Type B pancreatic cell (in vitro differentiated cells): ENCODE data around the gene GRB14. TPM values are rescaled to one million over a fixed set of nuclear protein-coding genes. Genes with fewer than 3 reads are reported as not detected.

Experiments
- DNase-seq: peaks from one replicate; pipeline ENCODE4 v3.0.0; 2021; ENCODE audit warnings: mixed read lengths; ENCODE audit not compliant: unreplicated experiment; ENCODE audit errors: extremely low spot score
- H3K27ac Mint-ChIP-seq: 2 replicates; pipeline ENCODE4 v1.8.0; 2021; ENCODE audit warnings: mild to moderate bottlenecking, mixed read lengths
- H3K27me3 Mint-ChIP-seq: 2 replicates; pipeline ENCODE4 v1.8.0; 2021; ENCODE audit warnings: mixed read lengths
- H3K36me3 Mint-ChIP-seq: 2 replicates; pipeline ENCODE4 v1.8.0; 2021; ENCODE audit warnings: mixed read lengths
- H3K4me1 Mint-ChIP-seq: one replicate; pipeline ENCODE4 v1.8.0; 2021; ENCODE audit warnings: mixed read lengths; ENCODE audit not compliant: unreplicated experiment
- H3K4me3 Mint-ChIP-seq: 2 replicates; pipeline ENCODE4 v1.8.0; 2021; ENCODE audit warnings: mild to moderate bottlenecking, mixed read lengths
- H3K9me3 Mint-ChIP-seq: 2 replicates; pipeline ENCODE4 v1.8.0; 2021; ENCODE audit warnings: mixed read lengths
- CTCF ChIP-seq: fragments of 200-600 bp; sonication (generic); conservative IDR thresholded peaks from 2 replicates; pipeline ENCODE4 v1.5.0; 2021; ENCODE audit warnings: antibody characterized with exemption, mild to moderate bottlenecking
- total RNA-seq: library from RNA; stranded (reverse); gene quantifications from 2 replicates; pipeline ENCODE4 v1.2.1, GENCODE V29; 2021; ENCODE audit warnings: low replicate concordance

The GRB14 gene
- total RNA-seq, 1 donor from 2014 or later, result 11.6 TPM

GRCh38 chr2:164565359-164565758 is 55.9 kb downstream of the GRB14 start:
- Mint-ChIP-seq H3K27ac (no peak overlapping the region), H3K27me3 (no peaks in the 10 kb centered on the region), H3K36me3 (no peaks in the 10 kb centered on the region), H3K9me3 (no peaks in the 10 kb centered on the region), H3K4me1 (peaks cover 17% of the 10 kb centered on the region), H3K4me3 (no peak overlapping the region)
- DNase-seq, result no peak
- TF ChIP-seq CTCF, result no peak

GRCh38 chr2:164562666-164563065 is 58.6 kb downstream of the GRB14 start:
- no peaks in the 10 kb centered on the region for H3K9me3 Mint-ChIP-seq
- no peak overlapping the region for H3K4me3 Mint-ChIP-seq
- no peak overlapping the region for H3K27ac Mint-ChIP-seq

GRCh38 chr2:164561991-164562390 is 59.3 kb downstream of the GRB14 start:
- H3K4me1 Mint-ChIP-seq, result peaks cover 18% of the 10 kb centered on the region
- no peak overlapping the region for H3K4me3 Mint-ChIP-seq
- H3K36me3 Mint-ChIP-seq, result no peaks in the 10 kb centered on the region
- no peaks in the 10 kb centered on the region for H3K9me3 Mint-ChIP-seq
- TF ChIP-seq CTCF, result no peak
- H3K27me3 Mint-ChIP-seq, result no peaks in the 10 kb centered on the region
- DNase-seq, result no peak
- H3K27ac Mint-ChIP-seq, result no peak overlapping the region

More at GRCh38 chr2:164562666-164563065, 58.6 kb downstream of the GRB14 start:
- TF ChIP-seq CTCF, result no peak
- H3K36me3 Mint-ChIP-seq, result no peaks in the 10 kb centered on the region
- no peaks in the 10 kb centered on the region for H3K27me3 Mint-ChIP-seq
- peaks cover 18% of the 10 kb centered on the region for H3K4me1 Mint-ChIP-seq
- no peak for DNase-seq

GRCh38 chr2:164561416-164561815 is 59.9 kb downstream of the GRB14 start:
- Mint-ChIP-seq H3K4me3 (no peak overlapping the region), H3K36me3 (no peaks in the 10 kb centered on the region), H3K27me3 (no peaks in the 10 kb centered on the region), H3K9me3 (no peaks in the 10 kb centered on the region), H3K27ac (no peak overlapping the region), H3K4me1 (peaks cover 18% of the 10 kb centered on the region)
- no peak for DNase-seq
- no peak for TF ChIP-seq CTCF

- Mint-ChIP-seq H3K27ac (no peak overlapping the region), H3K9me3 (no peaks in the 10 kb centered on the region), H3K4me1 (peaks cover 18% of the 10 kb centered on the region), H3K4me3 (no peak overlapping the region), H3K27me3 (no peaks in the 10 kb centered on the region), H3K36me3 (no peaks in the 10 kb centered on the region)
- no peak for DNase-seq
- no peak for TF ChIP-seq CTCF
These were observed 60.4 kb downstream of the GRB14 start for GRCh38 chr2:164560902-164561301.
